Neural progenitor cell (in vitro differentiated cells): ENCODE results near the gene ZMYM4. TPM values are rescaled to one million over a fixed set of nuclear protein-coding genes. Genes with fewer than 3 reads are reported as not detected.

Experiments
- DNase-seq: peaks from one replicate; pipeline ENCODE4 v3.0.0-alpha.2; 2016; ENCODE audit warnings: low spot score
- H2AFZ ChIP-seq: fragments of 200-600 bp; sonication (generic); replicated peaks from 2 replicates; pipeline ENCODE4 v1.6.1; 2016; ENCODE audit warnings: antibody characterized with exemption
- H3F3A ChIP-seq: fragments of 200-600 bp; sonication (generic); 2 replicates; pipeline ENCODE4 v1.6.1; 2016; ENCODE audit warnings: antibody characterized with exemption, low read depth
- H3K27ac ChIP-seq: fragments of 200-600 bp; sonication (generic); 2 replicates; pipeline ENCODE4 v1.5.1; 2016; ENCODE audit warnings: mild to moderate bottlenecking
- H3K27me3 ChIP-seq: fragments of 200-600 bp; sonication (generic); 2 replicates; pipeline ENCODE4 v1.6.1; 2016; ENCODE audit warnings: mild to moderate bottlenecking, moderate library complexity
- H3K36me3 ChIP-seq: fragments of 200-600 bp; sonication (generic); 2 replicates; pipeline ENCODE4 v1.5.1; 2016
- H3K4me1 ChIP-seq: fragments of 200-600 bp; sonication (generic); 2 replicates; pipeline ENCODE4 v1.6.1; 2016; ENCODE audit warnings: mixed run types
- H3K4me2 ChIP-seq: fragments of 200-600 bp; sonication (generic); 2 replicates; pipeline ENCODE4 v1.6.1; 2016
- H3K4me3 ChIP-seq: fragments of 200-600 bp; sonication (generic); 2 replicates; pipeline ENCODE4 v1.5.1; 2016
- H3K79me2 ChIP-seq: fragments of 200-600 bp; sonication (generic); 2 replicates; pipeline ENCODE4 v1.6.1; 2016; ENCODE audit warnings: low read depth
- H3K9ac ChIP-seq: fragments of 200-600 bp; sonication (generic); 2 replicates; pipeline ENCODE4 v1.6.1; 2016
- H3K9me3 ChIP-seq: fragments of 200-600 bp; sonication (generic); 2 replicates; pipeline ENCODE4 v1.5.1; 2016; ENCODE audit warnings: low read depth
- H4K20me1 ChIP-seq: fragments of 200-600 bp; sonication (generic); 2 replicates; pipeline ENCODE4 v1.6.1; 2016; ENCODE audit warnings: low read depth
- H3K27ac Mint-ChIP-seq: 3 replicates; pipeline ENCODE4 v1.8.0; 2021; ENCODE audit warnings: mixed read lengths
- H3K27me3 Mint-ChIP-seq: 2 replicates; pipeline ENCODE4 v1.8.0; 2022; ENCODE audit warnings: low read depth, mild to moderate bottlenecking, inconsistent platforms, moderate library complexity, mixed read lengths; ENCODE audit not compliant: insufficient read depth
- H3K36me3 Mint-ChIP-seq: 3 replicates; pipeline ENCODE4 v1.8.0; 2021; ENCODE audit warnings: mixed read lengths
- H3K4me1 Mint-ChIP-seq: 3 replicates; pipeline ENCODE4 v1.8.0; 2021; ENCODE audit warnings: mixed read lengths
- H3K4me3 Mint-ChIP-seq: 3 replicates; pipeline ENCODE4 v1.8.0; 2021; ENCODE audit warnings: mild to moderate bottlenecking, moderate library complexity, mixed read lengths
- H3K9me3 Mint-ChIP-seq: 3 replicates; pipeline ENCODE4 v1.8.0; 2020; ENCODE audit warnings: mixed read lengths
- CTCF ChIP-seq: fragments of 200-600 bp; sonication (generic); IDR thresholded peaks from 2 replicates; pipeline ENCODE4 v1.5.1; 2017; ENCODE audit warnings: antibody characterized with exemption, mild to moderate bottlenecking
- EZH2 ChIP-seq: fragments of 200-600 bp; sonication (generic); IDR thresholded peaks from 2 replicates; pipeline ENCODE4 v1.6.1; 2017; ENCODE audit warnings: antibody characterized with exemption, mild to moderate bottlenecking, moderate library complexity
- EZH2phosphoT487 ChIP-seq: fragments of 200-600 bp; sonication (generic); IDR thresholded peaks from 2 replicates; pipeline ENCODE4 v1.6.1; 2017; ENCODE audit warnings: antibody characterized with exemption
- total RNA-seq: library from RNA; depleted of rRNA; stranded (reverse); fragments of >200 nt; gene quantifications from 2 replicates; pipeline ENCODE4 v1.2.3, GENCODE V29; 2015; ENCODE audit warnings: low replicate concordance

ZMYM4 gene
- total RNA-seq, 1 donor from 2014 or later: 106 TPM

- Histone ChIP-seq H3K4me1 (no peaks in the 10 kb centered on the region), H4K20me1 (no peaks in the 10 kb centered on the region), H3F3A (no peaks in the 10 kb centered on the region), H3K27me3 (no peaks in the 10 kb centered on the region), H3K9ac (no peak overlapping the region), H3K27ac (no peak overlapping the region), H3K36me3 (no peaks in the 10 kb centered on the region), H3K79me2 (no peaks in the 10 kb centered on the region), H3K9me3 (no peaks in the 10 kb centered on the region), H3K4me3 (no peak overlapping the region), H3K4me2 (no peak overlapping the region), H2AFZ (peak overlapping the region; percentile 26)
- Mint-ChIP-seq H3K27me3 (no peaks in the 10 kb centered on the region), H3K27ac (no peak overlapping the region), H3K4me3 (no peak overlapping the region), H3K36me3 (no peaks in the 10 kb centered on the region), H3K9me3 (no peaks in the 10 kb centered on the region), H3K4me1 (no peaks in the 10 kb centered on the region)
- TF ChIP-seq EZH2 (no peak), CTCF (no peak), EZH2phosphoT487 (no peak)
- no peak for DNase-seq
These were observed 24.8 kb upstream of the ZMYM4 start for GRCh38 chr1:35243691-35244090.

GRCh38 chr1:35247256-35247655, 21.3 kb upstream of the ZMYM4 start:
- Histone ChIP-seq H3K9me3 (no peaks in the 10 kb centered on the region), H2AFZ (no peak overlapping the region), H3K27me3 (no peaks in the 10 kb centered on the region), H3K36me3 (no peaks in the 10 kb centered on the region), H3K9ac (no peak overlapping the region), H3K79me2 (no peaks in the 10 kb centered on the region), H3K4me3 (no peak overlapping the region), H3K4me2 (no peak overlapping the region), H3F3A (no peaks in the 10 kb centered on the region), H4K20me1 (no peaks in the 10 kb centered on the region), H3K27ac (no peak overlapping the region), H3K4me1 (no peaks in the 10 kb centered on the region)
- Mint-ChIP-seq H3K27me3 (no peaks in the 10 kb centered on the region), H3K9me3 (no peaks in the 10 kb centered on the region), H3K4me1 (no peaks in the 10 kb centered on the region), H3K4me3 (no peak overlapping the region), H3K36me3 (no peaks in the 10 kb centered on the region), H3K27ac (no peak overlapping the region)
- DNase-seq: no peak
- TF ChIP-seq EZH2 (no peak), CTCF (no peak), EZH2phosphoT487 (no peak)

GRCh38 chr1:35253941-35254340, 14.6 kb upstream of the ZMYM4 start:
- no peak for TF ChIP-seq EZH2phosphoT487
- no peak for TF ChIP-seq CTCF
- no peak for TF ChIP-seq EZH2
- H3K36me3 Mint-ChIP-seq: no peaks in the 10 kb centered on the region
- Histone ChIP-seq H3K79me2 (no peaks in the 10 kb centered on the region), H3K4me3 (no peak overlapping the region), H3K27ac (no peak overlapping the region), H2AFZ (no peak overlapping the region), H3K4me1 (no peaks in the 10 kb centered on the region), H3K27me3 (no peaks in the 10 kb centered on the region), H3K9ac (no peak overlapping the region), H3K36me3 (no peaks in the 10 kb centered on the region), H4K20me1 (no peaks in the 10 kb centered on the region), H3K9me3 (no peaks in the 10 kb centered on the region), H3F3A (no peaks in the 10 kb centered on the region), H3K4me2 (no peak overlapping the region)
- H3K27me3 Mint-ChIP-seq: peaks cover 2% of the 10 kb centered on the region
- no peak overlapping the region for H3K27ac Mint-ChIP-seq
- no peak for DNase-seq
- H3K4me1 Mint-ChIP-seq: peaks cover 2% of the 10 kb centered on the region
- no peak overlapping the region for H3K4me3 Mint-ChIP-seq
- H3K9me3 Mint-ChIP-seq: peaks cover 5% of the 10 kb centered on the region
